H7 (cell line): ENCODE data around the gene LY6G6D. TPM values are rescaled to one million over a fixed set of nuclear protein-coding genes. Genes with fewer than 3 reads are reported as not detected.
"Not testable (repeated sequence)": the region's sequence is repeated elsewhere in the genome, so short reads cannot be mapped to it uniquely, and the experiment has no call there.

Experiments
- DNase-seq: peaks from one replicate; pipeline ENCODE4 v3.0.0; 2012
- H3K27me3 ChIP-seq: 2 replicates; pipeline ENCODE4 v1.6.0; 2011; ENCODE audit warnings: mild to moderate bottlenecking, low read length; ENCODE audit not compliant: control insufficient read depth, insufficient read depth
- H3K36me3 ChIP-seq: replicated peaks from 2 replicates; pipeline ENCODE4 v1.5.1; 2011; ENCODE audit warnings: low read length; ENCODE audit not compliant: control insufficient read depth, insufficient read depth
- H3K4me3 ChIP-seq: 2 replicates; pipeline ENCODE4 v1.5.1; 2011; ENCODE audit warnings: low read depth, mild to moderate bottlenecking, control low read depth, low read length, moderate library complexity; ENCODE audit not compliant: insufficient read depth
- total RNA-seq: library from RNA; depleted of rRNA; stranded (reverse); fragments of >200 nt; shearing (Covaris generic); gene quantifications from 2 replicates; pipeline ENCODE4 v1.2.3, GENCODE V29; 2014

LY6G6D gene
- total RNA-seq, 1 experiment from 2014 or later: 2.8 TPM

DNA sequence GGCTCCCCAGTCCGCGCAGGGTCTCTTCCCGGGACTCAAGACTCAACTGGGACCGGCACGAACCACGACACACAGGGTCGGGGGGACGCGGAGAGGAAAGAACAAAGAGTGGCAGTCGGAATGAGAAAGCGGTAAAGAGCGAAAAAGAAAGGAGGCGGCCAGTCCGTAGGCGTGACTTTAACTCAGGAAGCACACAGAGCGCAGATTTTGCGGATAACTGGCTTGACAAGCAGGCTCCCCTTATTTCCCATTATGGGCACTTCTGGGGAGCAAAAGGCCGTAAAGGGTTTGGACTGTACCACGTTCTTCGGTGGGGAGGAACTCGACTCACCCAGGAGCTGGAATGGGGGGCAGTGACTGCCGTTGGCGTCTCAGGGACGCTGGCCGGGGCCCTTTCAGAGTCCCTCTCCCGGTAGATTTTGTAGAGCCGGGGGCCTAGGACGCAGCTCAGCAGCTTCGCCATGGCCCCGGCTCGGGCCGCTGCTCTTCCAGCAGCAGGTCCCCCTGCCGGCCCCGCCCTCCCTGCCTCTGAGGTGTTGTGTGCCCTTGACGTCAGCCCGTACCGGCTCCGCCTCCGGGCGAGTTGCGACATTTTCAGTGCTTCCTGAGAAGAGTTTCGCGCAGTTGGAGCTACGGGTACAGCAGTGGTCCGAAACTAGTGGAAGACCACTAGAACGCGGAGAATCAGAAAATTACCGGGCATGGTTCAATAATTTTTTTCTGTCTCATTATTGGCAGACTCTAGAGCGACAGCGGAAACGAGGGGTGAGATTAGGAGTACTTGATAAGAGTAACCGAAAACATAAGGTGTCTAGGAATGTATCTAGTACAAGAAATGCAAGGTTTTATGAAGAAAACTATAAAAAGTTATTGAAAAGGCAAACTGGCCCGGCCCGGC, 12.1 kb upstream of the LY6G6D start, which contains the start of gene ABHD16A:
ABHD16A (minus strand) TSS at position 506 of the 898 bp plus-strand sequence; CDS start at position 463, 43 bp downstream.
- no peaks in the 10 kb centered on the region; the same call in 1 of the 2 replicates for H3K27me3 ChIP-seq
- H3K36me3 ChIP-seq: no peaks in the 10 kb centered on the region
- H3K4me3 ChIP-seq: peak within 1 kb of the TSS; percentile 87
- peak; percentile 99 for DNase-seq

DNA sequence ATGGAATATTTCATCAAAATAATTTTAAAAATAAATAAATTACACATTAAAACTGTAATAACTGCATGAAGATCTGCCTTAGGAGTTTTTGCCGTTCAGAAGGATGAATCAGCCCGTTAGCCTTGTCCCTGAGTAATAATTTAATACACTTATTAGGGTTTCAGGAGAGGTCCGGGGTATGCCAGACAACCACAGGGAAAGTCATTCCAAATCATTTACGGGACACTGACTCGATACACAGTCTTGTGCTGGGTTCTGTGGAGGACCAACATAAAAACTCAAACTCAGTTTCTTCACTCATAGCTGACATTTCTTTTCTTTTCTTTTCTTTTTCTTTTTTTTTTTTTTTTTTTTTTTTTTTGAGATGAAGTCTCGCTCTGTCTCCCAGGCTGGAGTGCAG, 9.2 kb upstream of the LY6G6D start:
- H3K27me3 ChIP-seq: no peaks in the 10 kb centered on the region; the same call in 1 of the 2 replicates
- no peak overlapping the region for H3K4me3 ChIP-seq
- no peak for DNase-seq
- H3K36me3 ChIP-seq: no peaks in the 10 kb centered on the region

- Histone ChIP-seq H3K4me3 (no peak within 1 kb of the TSS), H3K36me3 (no peaks in the 10 kb centered on the region), H3K27me3 (no peaks in the 10 kb centered on the region; the same call in 1 of the 2 replicates)
- no peak for DNase-seq
These were observed 8.5 kb upstream of the LY6G6D start, which contains the start of gene LY6G6F for GRCh38 chr6:31706599-31706998. LY6G6F (plus strand) TSS chr6:31706866; CDS start chr6:31706907, 41 bp downstream.

DNA sequence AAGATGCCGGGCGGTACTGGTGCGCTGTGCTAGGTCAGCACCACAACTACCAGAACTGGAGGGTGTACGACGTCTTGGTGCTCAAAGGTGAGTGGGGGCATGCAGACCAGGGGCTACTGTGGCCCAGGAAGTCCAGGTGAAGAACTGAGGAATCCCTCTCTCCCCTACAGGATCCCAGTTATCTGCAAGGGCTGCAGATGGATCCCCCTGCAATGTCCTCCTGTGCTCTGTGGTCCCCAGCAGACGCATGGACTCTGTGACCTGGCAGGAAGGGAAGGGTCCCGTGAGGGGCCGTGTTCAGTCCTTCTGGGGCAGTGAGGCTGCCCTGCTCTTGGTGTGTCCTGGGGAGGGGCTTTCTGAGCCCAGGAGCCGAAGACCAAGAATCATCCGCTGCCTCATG, 7.4 kb upstream of the LY6G6D start:
- DNase-seq: no peak
- Histone ChIP-seq H3K4me3 (no peak overlapping the region), H3K27me3 (no peaks in the 10 kb centered on the region; the same call in 1 of the 2 replicates), H3K36me3 (no peaks in the 10 kb centered on the region)

GRCh38 chr6:31708224-31708623, 6.9 kb upstream of the LY6G6D start:
- no peaks in the 10 kb centered on the region for H3K36me3 ChIP-seq
- no peak overlapping the region for H3K4me3 ChIP-seq
- H3K27me3 ChIP-seq: no peaks in the 10 kb centered on the region; the same call in 1 of the 2 replicates
- no peak for DNase-seq

DNA sequence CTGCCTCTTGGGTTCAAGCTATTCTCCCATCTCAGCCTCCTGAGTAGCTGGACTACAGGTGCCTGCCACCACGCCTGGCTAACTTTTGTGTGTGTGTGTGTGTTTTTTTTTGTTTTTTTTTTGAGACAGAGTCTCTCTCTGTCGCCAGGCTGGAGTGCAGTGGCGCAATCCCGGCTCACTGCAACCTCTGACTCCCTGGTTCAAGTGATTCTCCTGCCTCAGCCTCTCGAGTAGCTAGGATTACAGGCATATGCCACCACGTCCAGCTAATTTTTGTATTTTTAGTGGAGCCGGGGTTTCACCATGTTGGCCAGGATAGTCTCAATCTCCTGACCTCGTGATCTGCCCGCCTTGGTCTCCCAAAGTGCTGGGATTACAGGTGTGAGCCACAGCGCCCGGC, 6.0 kb upstream of the LY6G6D start:
- not testable (repeated sequence) for H3K27me3 ChIP-seq, H3K36me3 ChIP-seq, DNase-seq, H3K4me3 ChIP-seq

DNA sequence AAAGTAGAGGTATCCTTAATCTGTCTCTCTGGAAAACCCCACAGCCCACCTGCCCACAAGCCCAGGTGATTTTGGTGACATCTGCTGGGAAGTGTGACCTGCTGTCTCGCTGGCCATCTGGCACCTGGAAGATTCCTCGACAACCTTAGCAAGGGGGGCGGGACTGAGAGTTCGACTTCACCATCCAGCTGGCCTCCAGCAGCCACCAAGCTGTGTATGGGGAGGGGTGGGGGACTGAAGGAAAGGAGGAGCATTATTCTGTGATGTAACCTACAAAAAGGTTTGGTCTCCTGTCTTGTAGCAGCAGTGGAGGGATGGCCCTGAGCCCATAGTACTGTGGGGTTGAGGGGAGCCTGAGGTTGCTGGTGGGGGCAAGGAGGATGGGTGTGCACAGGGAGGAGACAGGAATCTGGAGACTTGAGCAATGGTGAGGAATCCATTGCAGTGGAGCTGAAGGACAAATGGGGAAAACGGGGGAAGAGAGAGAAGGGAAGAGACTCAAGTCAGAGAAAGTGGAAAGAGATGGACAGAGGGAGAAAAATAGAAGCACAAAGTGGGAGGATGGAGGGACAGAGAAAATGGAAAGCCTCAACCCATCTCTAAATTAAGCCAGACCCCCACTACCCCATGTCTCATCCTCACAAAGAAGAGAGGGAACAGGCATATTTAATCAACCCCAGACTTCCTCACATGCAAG, 4.5 kb upstream of the LY6G6D start:
- DNase-seq: peak; percentile 60

DNA sequence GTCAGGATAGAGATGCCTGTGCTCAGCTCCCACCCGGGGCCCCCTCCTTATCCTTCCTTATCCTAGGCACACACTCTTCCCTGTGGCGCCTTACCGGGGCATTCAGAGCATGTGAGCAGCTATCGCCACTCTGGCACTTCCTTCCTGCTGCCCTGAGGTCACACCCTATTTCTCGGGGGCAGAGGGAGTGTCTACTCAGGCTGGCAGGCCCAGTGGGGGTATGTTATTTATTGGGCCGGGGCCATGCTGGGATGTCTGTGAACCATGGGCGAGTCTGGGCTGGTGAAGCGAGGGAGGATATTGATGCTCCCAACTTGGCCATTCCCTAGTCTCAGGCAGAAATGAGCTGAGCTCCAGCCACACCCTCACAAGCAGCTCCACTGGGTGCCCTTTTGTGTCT, 3.9 kb upstream of the LY6G6D start:
- Histone ChIP-seq H3K27me3 (no peaks in the 10 kb centered on the region; the same call in 1 of the 2 replicates), H3K36me3 (no peaks in the 10 kb centered on the region), H3K4me3 (no peak overlapping the region)
- no peak for DNase-seq

More for the DNA sequence above, 4.5 kb upstream of the LY6G6D start:
- Histone ChIP-seq H3K4me3 (no peak overlapping the region), H3K36me3 (no peaks in the 10 kb centered on the region), H3K27me3 (no peaks in the 10 kb centered on the region; the same call in 1 of the 2 replicates)

GRCh38 chr6:31712296-31712695, 2.9 kb upstream of the LY6G6D start:
- no peak for DNase-seq
- H3K36me3 ChIP-seq: no peaks in the 10 kb centered on the region
- H3K27me3 ChIP-seq: no peaks in the 10 kb centered on the region; the same call in 1 of the 2 replicates
- no peak overlapping the region for H3K4me3 ChIP-seq

- Histone ChIP-seq H3K4me3 (no peak overlapping the region), H3K27me3 (no peaks in the 10 kb centered on the region), H3K36me3 (no peaks in the 10 kb centered on the region)
- DNase-seq: peak; percentile 52
These were observed 1.7 kb upstream of the LY6G6D start for GRCh38 chr6:31713465-31713864.

GRCh38 chr6:31713991-31714684, 1.0 kb upstream of the LY6G6D start:
- DNase-seq: peak; percentile 83
- Histone ChIP-seq H3K27me3 (no peaks in the 10 kb centered on the region), H3K4me3 (no peak overlapping the region), H3K36me3 (no peaks in the 10 kb centered on the region)

- no peaks in the 10 kb centered on the region for H3K36me3 ChIP-seq
- no peak overlapping the region for H3K4me3 ChIP-seq
- no peaks in the 10 kb centered on the region for H3K27me3 ChIP-seq
- peak; percentile 87 for DNase-seq
These were observed 2.5 kb downstream of the LY6G6D start for GRCh38 chr6:31717499-31718222.

DNA sequence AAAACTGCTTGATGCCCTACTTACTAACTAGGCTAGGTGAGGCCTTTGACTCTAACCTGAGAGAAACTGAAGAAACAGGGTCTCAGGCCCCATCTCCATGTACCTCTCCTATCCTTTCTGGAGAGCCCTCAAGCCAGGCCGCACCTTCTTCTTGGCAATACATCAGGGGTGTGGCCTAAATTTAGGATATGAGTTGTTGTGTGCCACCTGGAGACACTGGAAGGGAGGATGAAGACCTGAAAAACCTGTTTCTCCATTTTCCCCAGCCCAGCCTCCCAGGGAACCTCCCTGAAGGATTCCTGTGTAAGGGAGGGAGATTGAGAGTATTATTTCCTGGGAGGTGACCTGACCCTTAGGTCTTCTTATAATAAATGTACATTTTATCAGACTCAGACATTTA, 3.1 kb downstream of the LY6G6D start:
- Histone ChIP-seq H3K36me3 (no peaks in the 10 kb centered on the region), H3K4me3 (no peak overlapping the region), H3K27me3 (no peaks in the 10 kb centered on the region)
- DNase-seq: peak; percentile 66

DNA sequence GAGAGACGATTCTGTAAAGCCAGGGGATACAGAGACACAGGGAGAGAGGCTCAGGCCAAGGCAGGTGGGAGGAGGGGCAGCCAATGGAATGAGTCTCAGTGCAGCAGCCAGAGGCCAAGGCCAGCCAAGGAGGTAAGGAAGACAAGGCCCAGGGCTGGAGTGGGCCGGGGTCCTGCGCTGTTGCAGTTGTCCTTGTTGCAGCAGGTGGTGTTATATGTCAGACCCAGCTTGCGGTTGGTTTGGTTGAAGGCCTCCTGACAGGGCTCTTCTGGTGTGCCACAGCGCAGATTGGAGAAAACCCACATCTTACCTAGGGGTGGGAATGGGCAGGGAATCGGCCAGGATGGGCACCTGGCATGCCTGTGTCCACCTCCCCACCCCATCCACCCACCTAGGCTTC, 3.9 kb downstream of the LY6G6D start:
- Histone ChIP-seq H3K4me3 (no peak overlapping the region), H3K27me3 (no peaks in the 10 kb centered on the region), H3K36me3 (no peaks in the 10 kb centered on the region)
- peak; percentile 38 for DNase-seq
